Stimulated activated CD8-positive, alpha-beta memory T cell treated with anti-CD3 and anti-CD28 coated beads, Interleukin-7, amount 100 ng/mL, for 1 hour (primary cell): ENCODE measurements around the gene TRRAP.

Experiments
- DNase-seq, 2 donors: peaks; one replicate each; pipeline ENCODE4 v3.0.0-alpha.2; 2020; ENCODE audit warnings: low read depth in 2 of 2

Gene TRRAP

DNA sequence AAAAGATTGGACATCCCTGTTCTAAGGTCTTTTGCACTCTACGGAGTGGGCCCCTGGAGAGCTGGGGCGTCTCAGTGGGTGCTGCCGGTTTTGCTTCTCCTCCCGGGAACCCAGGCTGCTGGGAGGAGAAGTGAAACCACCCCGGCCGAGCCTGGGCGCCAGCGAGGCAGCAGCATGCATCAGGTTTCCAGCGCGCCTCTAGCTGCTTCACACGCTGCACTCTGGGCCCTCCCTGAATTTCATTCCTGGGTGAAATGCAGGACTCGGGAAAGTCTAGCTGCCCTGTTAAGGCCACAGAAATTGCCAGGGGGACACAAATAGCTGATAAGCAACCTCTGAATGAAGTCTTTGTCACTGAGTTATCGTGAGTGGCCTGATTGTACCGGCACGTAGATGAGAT lies 127.4 kb downstream of the TRRAP start:
- no peak for DNase-seq

DNA sequence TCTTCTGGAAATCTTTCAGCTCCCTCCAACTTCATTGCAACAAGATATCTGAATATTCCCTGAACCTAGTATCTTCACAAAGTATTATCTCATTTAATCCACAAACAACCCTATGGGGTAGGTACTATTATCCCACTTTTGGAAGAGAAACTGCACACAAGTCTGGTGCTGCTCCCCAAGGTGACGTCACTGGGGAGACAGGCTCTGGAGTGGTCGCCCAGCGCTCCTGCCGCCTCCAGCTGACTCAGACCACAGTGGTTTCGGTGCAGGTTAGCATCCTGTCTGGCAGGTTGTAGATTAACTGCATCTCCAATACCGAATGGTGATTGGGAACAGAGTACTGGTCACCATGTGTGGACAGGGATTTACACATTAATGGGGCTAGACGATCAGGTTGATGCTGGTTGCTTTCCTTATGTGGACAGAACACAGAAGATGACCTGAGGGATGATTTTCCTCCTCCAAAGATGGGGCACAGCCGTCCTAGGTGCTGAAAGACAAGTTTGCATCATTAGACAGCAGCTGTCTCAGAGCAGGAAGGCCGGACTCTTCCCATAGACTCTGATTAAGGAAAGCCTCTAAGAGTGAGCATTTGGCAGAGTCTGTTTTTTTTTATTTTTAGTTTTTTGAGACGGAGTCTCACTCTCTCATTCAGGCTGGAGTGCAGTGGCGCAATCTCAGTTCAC lies 128.6 kb downstream of the TRRAP start:
- no peak for DNase-seq

DNA sequence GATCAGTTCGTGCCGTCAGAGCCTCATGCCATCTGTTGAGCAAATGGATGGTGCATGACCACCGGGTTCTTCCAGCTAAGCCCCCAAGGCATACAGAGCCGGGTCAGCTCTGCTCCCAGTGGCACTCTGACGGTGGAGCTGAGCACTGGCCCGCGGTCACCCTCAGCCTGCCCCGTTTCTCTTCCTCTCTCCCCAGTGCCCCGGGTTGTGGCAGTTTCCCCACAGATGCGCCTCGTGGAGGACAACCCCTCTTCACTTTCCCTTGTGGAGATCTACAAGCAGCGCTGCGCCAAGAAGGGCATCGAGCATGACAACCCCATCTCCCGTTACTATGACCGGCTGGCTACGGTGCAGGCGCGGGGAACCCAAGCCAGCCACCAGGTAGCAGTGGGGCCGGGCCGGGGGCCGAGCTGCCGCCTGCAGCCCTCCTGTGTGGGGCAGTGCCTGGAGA lies 129.9 kb downstream of the TRRAP start:
- no peak for DNase-seq

DNA sequence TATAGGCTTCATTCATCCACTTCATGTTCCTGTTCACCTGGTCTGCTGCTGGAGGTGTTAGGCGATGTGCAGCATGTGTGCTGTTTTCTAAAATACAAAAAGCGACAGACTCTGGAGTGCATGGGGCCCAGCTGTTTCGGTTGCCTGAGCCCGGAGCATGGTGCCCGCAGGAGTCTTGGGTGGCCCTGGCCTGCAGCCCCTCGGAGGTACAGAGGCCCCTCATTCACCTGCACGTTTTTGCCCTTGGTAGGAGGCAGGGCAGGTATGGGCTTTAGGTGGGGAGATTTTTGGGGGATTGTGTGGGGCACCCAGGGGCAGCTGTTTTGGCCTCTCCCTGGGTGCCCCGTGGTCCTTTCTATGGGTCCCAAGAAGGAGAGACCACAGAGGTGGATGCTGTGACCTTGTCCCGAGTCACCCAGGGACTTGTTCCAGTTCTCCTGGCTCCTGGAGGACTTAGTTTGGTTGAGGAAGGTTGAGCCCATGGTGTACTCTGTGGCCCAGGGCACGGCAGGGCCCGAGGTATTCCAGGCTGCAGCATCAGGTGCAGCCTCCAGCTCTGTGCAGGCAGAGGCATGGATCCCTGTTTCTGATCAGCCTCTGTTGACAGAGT lies 130.7 kb downstream of the TRRAP start:
- DNase-seq, result no peak

DNA sequence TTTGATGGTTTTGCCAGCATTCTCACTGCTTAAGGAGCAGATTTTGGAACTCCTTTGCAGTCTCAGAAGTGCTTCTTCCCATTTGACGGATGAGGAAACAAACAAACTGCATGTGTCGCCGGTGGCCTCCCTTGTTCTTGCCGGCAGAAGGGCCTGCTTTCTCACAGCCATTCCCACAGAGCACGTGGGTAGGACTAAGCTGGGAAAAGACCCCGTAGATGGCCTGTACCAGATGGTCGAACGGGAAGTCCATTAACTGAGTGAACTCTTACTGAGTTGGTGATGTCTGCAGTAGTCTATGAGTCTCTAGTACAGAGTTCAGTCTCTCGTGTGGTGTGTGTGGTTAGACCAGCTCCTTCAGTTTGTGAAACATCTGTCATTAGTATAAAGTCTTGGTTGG lies 131.9 kb downstream of the TRRAP start:
- no peak for DNase-seq

DNA sequence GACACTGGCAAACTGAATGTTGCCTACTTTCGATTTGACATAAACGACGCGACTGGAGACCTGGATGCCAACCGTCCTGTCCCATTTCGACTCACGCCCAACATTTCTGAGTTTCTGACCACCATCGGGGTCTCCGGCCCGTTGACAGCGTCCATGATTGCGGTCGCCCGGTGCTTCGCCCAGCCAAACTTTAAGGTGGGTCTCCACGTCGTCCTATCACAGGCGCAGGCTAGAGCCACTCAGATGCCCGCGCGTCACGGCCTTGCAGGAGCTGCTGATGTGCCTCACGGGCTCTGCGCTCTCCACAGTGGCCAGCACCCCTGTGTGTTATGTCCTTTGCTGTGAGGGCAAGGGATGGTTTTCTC lies 133.0 kb downstream of the TRRAP start:
- no peak for DNase-seq

DNA sequence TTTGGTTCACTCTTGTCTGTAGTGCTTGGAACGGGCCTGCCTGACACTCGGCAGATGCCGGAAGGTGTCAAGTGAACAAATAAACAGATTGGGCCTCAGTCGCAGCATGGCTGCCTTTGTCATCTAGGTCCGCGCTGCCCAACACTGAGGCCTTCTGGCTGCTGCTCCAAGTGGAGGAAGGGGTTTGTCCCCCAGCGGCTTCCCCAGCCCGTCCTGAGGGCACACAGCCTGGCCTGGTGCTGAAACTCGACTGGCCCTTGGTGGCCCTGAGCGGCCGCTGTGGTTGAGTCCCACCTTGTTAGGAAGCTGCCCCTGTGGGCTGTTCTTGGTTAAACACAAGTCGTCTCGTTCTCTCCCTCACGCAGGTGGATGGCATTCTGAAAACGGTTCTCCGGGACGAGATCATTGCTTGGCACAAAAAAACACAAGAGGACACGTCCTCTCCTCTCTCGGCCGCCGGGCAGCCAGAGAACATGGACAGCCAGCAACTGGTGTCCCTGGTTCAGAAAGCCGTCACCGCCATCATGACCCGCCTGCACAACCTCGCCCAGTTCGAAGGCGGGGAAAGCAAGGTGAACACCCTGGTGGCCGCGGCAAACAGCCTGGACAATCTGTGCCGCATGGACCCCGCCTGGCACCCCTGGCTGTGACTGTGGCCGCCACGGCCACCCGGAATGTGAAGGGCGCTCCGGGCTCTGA lies 133.5 kb downstream of the TRRAP start:
- no peak for DNase-seq

DNA sequence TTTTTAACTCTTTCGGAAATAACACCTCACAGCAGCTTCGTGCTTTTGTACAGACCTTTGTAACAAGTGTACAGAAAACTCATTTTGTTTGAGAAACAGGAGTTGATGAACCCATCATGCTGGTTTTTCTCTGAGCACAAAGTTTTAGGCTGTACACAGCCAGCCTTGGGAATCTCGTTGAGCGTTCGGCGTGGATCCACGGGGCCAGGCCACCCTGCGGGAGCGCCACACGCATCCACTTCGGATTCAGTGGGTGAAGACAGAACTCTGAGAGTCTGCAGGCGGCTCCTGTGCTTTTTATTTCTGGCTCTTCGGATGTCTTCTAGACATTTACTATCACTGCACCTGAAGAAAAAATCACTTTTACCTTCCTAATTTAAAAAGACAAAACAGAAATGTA lies 134.4 kb downstream of the TRRAP start:
- no peak for DNase-seq

DNA sequence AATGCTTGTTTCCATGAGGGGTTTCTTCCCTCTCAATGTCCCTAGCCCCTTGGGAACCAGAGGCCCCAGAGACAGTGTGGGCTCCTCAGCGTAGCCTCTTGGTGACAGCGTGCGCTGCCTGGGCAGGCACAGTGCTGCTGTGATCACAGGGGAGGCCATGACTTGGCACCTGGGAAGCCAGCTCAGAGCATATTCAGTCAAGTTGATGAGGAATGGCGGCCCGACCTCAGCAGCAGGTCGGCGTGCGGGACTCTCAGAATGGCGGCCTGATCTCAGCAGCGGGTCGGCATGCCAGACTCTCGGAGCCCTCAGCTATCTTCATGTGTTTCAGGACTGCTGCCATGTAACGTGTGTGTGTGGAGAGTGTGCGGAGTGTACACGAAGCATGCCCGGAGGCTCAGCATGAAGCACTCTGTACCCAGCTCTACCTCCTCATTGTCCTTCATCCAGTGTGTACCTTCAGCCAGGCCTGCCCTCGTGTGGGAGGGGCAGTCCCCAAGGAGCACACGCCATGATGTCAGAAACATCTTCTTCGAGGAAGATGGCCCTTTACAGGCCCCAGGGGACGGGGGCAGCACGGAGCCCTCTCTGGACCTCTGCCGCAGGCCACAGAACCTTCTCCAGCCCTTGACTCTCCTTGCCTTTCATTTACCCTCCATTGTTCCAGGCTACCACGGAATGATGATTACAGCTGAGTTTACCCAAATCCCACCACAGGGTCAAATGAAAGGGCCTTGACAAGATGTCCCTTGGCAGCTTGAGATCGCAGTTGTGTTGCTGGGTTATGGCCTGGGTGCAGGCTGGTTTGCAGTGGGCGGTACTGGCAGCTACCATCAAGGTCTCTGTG lies 135.2 kb downstream of the TRRAP start:
- no peak for DNase-seq

DNA sequence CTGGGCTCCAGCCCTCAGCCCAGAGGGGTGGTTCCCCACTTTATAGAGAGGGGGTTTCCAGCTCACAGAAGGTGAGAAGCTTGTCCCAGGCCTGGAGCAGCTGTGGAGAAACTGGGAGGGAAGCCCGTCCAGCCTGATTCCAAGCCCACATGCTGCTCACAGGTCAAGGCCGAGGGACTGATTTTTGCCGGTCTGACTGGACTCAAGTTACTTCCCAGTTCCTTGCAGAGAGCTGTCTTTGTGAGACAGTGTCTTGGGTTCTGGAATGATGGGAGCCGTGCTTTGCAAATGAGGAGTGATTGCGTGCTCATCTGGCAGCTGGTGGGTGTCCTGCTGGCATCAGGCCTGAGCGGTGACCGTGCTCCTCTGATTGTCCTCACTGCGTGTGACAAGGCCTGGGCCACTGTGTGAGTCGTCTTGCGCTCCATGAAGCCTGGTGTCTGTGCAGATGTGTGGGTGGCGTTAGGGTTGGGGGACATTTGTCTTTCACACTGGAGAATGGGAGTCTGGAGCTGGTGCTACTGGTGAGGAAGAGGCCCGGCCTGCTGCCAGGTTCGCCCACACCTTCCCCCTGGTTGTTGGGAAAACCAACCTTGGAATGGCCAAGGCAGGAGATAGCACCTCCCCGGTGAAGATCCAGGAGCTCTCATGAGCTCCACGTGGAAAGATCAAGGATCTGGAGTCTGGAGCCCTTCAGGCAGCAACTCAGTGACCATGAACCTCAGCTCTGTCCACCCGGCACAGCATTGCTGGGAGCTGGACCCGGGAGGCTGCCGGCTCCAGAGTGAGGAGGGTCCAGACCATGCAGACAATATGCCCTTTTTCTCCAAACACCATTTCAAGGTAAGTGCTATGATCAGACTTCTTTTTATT lies 136.0 kb downstream of the TRRAP start:
- DNase-seq, result no peak

DNA sequence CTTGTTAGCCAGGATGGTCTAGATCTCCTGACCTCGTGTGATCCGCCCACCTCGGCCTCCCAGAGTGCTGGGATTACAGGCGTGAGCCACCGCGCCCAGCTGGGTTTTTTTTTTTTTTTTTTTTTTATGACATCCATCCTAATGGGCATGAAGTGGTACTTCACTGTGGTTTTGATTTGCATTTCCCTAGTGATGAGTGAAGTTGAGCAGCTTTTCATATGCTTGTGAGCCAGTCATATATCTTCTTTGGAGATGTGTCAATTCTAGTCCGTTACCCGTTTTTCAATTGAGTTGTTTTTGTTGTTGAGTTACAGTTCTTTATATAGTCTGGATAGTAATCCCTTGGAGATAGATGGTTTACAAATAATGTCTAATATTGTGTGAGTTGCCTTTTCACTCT lies 137.9 kb downstream of the TRRAP start:
- no peak for DNase-seq

DNA sequence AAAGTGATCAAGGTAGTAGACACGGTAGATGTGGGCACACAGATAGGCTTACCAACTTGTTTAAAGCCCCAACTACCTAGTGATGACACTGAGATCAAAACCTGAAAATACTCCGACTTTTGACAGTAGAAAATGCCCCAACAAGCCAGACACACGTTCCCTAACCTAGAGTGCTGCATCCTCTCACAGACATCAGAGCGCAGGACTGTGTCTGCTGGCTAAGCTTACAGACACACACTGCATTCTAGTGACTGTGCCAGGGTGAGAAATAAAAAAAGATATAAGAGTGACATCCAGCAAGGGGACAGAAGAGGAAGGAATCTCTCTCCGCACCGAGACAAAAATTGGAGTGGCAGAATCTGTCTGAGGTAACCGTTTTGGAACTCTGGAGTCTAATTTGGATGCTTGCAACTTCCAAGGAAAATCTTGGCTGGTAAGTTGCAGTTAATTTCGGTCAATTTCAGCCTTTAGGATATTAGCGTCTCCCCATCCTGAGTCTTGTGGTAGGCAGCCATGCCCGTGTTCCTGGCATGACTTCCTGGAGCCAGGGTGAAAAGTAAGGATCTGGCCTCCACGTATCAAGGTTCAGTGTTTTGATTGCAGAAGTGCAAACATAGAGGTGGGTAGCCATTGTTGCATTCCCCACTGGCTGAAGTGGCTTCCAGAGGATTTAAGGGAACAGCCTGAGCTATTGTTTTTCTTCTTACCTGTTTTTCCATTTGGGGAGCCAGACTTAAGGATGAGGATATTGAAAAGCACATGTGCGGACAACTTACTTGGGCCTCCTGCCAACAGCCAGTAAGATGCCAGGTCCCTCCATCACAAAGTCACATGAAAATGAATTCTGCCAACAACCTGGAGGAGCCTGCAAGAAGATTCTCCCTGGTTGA lies 141.4 kb downstream of the TRRAP start:
- no peak for DNase-seq

DNA sequence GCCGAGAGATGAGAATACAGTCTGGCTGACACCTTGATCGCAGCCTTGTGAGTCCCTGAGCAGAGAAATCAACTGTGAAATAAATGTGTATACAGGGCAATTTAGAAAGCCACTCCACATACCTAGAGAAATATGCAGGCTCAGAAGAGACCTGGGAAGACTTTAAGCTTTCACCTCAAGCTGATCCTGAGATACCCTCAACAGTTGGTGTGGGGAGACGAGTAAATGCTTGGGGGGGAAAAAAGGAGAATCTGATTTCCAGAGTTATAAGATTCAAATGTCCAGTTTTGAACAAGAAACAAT lies 142.0 kb downstream of the TRRAP start:
- no peak for DNase-seq

DNA sequence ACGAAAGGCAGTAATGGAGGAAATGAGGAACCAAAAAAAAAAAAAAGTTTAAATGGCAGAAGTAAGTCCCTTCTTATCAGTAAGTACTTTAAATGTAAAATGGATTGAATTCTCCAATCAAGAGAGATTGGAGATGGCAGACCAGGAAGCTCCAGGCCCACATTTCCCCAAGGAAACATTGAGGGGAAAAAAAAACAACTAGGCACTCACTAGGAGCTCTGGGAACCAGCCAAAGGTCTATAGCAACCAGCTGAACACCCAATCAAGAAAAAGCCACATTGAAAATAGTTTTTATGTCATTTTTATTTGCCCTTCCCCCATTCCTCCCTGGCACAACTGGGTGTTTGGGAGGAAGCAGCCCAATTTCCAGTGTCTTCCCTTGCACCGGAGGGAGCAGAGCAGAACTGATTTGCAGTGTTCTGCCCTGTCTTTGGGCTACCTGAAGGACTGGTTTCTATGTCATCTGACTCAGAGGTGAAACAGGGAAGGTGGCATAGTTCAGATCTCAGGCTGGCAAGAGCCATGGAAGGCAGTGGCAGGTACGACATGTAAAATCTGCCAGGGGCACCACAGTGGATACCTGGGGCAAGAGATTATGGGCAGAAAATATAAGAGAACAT lies 143.7 kb downstream of the TRRAP start:
- DNase-seq, result no peak

DNA sequence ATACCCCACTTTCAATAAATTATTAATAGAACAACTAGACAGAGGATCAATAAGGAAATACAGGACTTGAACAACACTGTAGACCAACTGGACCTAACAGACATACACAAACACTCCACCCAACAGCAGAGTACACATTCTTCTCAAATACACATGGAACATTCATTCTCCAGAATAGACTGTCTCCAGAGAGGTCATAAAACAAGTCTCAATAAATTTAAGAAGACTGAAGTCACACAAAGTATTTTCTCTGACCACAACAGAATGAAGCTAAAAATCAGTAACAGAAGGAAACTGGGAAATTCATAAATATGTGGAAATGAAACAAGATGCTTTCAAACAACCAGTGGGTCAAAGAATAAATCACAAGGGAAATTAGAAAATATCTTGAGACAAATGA lies 145.7 kb downstream of the TRRAP start:
- no peak for DNase-seq

DNA sequence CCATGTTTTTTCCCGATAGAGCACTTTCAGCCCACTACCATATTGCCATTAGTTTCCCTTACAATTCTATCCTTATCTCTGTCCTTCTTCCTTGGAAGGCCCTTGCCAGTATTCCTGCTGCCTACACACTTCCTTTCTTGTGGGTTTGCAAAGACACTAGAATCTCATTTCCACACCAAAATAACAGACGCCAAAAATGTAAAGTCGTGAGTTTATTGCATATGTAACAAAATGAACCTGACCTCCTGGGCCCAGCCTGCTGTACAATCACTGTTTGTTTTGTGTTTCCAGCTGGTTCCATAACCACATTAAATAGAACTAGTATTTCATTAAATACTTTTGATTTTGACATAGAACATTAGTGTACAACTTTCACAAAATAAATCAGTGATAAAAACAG lies 148.9 kb downstream of the TRRAP start:
- DNase-seq, result no peak

DNA sequence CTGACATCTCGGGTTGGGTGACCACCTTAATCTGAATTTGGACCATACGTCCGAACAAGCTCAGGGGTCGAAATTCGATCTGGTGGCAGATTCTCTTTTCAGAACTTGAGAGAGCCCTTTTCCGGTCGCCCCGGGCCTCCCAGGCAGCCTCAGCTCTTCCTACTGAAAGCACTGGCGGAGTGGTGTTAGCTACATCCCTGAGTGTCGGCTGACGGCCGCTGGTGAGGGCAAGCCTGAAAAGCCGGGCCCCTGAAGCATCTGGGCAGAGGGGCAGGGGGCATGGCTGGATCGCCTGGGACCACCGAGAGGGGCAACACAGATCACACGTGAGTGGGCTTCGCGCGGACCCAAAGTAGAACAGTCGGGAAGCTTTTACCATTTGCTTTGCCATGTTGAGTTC lies 149.5 kb downstream of the TRRAP start:
- DNase-seq, result no peak

DNA sequence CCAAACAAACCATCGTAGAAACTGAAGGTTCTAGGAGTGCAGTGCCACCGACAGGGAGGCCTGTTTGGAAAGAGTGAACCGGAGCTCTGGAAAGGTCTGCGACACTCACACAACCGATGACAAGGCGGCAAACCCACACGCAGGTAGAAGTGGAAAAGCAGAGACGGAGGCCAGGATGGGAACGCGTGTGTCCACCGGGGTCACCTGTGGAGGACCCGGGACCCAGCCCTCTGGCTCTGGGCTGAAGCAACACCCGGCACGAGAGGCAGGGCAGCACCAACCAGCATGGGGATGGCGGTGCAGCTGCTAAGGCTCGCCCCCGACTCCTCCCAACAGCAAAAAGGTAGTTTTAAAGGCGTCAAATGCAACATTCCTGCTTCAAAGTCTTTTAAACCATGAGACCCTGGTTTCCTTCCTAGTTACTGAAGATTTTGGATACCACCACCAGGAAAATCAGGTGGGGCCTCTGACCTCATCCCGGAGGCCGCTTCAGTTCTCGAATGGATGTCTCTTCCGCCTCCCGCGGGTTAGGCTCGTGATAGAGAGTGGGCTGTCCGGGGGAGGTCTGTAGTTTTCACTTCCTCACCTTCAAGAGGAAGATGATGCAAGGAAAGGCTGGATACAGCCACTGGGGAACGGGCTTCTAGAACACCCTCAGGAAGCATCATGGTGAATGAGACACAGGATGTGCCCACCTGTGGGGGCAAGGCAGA lies 150.1 kb downstream of the TRRAP start:
- DNase-seq, result no peak
